GM21717 (cell line): ENCODE results near the gene ZDHHC11B.

Experiments used
- ATAC-seq: cut with Tn5 transposase; IDR thresholded peaks from one replicate; pipeline ENCODE4 v1.9.1; 2021; ENCODE audit warnings: mild to moderate bottlenecking, moderate library complexity; ENCODE audit not compliant: unreplicated experiment

The ZDHHC11B gene

GRCh38 chr5:675871-676698 lies 108.4 kb downstream of the ZDHHC11B start:
- ATAC-seq, result no peak

DNA sequence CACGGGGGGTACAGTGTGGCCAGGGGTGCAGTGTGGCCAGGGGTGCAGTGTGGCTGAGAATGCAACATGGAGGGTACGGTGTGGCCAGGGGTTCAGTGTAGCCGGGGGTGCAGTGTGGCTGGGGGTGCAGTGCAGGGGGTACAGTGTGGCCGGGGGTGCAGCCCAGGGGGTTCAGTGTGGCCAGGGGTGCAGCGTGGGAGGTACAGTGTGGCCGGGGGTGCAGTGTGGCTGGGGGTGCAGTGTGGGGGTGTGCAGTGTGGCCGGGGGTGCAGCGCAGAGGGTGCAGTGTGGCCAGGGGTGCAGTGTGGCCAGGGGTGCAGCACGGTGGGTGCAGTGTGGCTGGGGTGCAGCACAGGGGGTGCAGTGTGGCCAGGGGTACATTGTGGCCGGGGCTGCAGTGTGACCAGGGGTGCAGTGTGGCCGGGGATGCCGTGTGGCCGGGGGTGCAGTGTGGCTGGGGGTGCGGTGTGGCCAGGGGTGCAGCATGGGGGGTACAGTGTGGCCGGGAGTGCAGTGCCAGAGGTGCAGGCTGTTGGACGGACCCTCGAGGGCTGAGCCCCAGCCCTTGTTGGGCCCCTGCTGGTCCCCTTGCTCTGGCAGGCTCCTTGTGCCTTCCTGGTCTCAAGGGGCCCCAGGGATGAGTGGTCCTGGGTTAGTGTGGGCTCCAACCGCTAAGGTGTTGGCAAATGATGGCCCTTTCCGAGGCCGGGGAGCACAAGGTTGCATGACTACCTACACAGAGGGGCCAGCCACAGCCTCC lies 109.2 kb downstream of the ZDHHC11B start:
- ATAC-seq, result no peak

GRCh38 chr5:674630-675011 lies 109.9 kb downstream of the ZDHHC11B start:
- ATAC-seq, result no peak

DNA sequence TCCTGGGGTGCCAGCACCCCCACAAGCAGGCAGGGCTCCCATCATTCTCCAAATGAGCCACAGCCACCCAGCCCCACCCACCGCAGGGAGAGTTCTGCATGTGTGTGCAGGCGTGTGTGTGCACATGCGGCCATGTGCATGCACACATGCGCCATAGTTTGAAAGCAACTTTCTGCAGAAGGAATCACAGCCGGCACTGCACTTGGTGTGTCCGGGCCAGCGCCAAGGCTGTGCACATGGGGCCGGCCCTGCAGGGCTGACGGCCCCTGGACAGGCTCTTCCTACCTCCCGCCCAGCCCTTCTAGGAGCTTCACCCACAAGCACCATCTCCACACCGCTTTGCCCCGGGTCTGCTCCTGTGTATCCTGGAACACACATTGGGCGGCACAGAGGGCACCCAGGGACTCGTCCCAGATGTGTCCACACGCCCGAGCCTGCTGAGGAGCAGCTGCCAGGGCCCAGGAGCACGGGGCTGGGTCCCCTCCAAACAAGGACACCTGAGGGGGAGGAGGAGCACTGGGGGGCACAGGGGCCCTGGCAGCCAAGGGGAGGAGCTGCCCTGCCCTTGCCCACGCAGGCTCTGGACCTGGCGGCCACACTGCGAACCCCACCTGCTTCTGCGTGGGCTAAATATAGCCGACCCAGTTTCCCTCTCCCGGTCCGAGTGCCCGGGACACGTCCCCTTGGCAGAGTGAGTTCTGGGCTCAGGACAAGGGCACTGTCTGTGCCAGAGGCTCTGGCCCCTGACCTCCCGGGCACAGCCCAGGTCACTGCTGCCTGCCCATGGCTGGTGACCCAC lies 110.5 kb downstream of the ZDHHC11B start:
- ATAC-seq, result no peak

- no peak for ATAC-seq
Measured at GRCh38 chr5:673161-673830, 111.2 kb downstream of the ZDHHC11B start.

DNA sequence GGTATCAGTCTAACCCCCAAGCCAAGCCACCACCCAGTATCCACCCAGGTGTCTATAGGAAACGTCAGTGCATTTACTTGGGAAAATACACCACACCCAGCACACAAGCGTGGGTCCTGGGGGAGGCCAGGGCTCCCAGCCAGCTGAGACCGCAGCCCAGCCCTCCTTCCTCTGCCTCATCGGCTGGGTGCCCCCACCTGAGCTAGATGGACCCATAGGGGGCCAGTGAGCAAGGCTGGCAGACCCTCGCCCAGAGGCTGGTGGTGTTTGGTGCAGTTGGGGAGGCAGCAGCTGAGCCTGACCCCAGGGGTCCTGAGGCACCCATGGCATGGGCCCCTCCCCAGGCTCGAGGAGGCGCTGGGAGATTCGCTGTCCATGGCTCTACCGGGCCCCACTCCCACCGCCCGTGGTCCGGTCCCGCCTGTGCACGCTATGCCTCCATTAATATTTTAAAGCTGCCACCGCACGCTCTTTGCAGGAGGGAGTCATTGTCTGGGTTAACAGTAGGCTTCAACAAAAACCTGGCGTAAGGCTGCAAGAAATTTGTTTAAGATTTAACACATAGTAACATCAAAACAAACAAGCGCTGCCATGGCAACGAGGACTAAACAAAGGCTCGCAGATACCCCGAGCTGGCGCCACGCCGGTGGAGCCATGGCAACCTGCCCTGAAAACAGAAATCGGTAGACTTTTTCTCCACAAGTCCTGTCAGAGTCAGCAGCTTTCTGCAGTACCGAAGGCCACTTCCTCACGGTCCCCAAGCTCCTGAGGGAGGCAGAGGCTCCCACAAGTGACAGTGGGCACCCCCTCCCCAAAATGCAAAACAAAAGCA lies 112.0 kb downstream of the ZDHHC11B start:
- no peak for ATAC-seq

GRCh38 chr5:671459-672328 lies 112.8 kb downstream of the ZDHHC11B start:
- ATAC-seq, result peak; percentile 51

DNA sequence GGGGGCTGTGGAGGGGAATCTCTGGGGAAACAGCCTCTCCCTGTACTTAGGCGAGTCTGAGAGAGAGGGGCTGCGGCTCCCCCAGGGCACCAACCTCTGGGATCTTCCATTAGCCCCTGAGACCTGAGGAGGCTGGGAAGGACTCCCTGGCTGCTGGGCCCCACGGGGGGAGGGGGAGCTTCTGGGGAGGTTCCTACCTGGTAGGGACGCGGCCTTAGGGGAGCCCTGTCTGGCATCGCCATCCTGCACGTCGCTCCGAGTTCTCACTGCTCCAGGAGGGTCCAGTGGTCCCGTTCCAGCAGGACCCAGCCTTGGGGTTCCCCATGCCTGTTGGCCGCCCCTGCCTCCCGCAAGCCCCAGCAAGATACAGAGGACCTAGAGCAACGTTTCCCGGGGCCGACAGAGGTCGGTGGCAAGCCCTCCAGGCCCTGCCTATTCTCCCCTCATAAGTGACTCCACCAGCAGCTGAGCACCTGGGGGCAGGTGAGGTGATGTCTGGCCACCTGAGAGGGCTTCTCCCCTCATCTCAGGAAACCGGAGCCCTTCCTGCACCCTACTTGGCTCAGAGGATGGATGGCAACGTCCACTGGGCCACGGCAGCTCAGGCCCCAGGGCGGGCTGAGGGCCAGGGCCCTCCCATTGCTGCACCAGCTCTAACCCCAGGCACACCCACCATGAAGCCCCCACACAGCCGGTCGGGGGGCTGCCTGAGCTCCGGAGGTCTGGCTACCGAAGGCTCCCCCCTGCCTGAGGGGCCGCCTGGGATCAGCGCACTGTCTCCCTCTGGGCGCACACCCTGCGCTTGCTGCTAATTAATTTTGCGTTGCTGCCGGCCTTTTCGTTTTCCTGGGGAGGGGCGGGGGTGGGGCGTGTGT lies 113.9 kb downstream of the ZDHHC11B start:
- no peak for ATAC-seq

- no peak for ATAC-seq
Measured at GRCh38 chr5:669842-670395, 114.6 kb downstream of the ZDHHC11B start.

- ATAC-seq, result no peak
Measured at GRCh38 chr5:669111-669841, 115.3 kb downstream of the ZDHHC11B start.

DNA sequence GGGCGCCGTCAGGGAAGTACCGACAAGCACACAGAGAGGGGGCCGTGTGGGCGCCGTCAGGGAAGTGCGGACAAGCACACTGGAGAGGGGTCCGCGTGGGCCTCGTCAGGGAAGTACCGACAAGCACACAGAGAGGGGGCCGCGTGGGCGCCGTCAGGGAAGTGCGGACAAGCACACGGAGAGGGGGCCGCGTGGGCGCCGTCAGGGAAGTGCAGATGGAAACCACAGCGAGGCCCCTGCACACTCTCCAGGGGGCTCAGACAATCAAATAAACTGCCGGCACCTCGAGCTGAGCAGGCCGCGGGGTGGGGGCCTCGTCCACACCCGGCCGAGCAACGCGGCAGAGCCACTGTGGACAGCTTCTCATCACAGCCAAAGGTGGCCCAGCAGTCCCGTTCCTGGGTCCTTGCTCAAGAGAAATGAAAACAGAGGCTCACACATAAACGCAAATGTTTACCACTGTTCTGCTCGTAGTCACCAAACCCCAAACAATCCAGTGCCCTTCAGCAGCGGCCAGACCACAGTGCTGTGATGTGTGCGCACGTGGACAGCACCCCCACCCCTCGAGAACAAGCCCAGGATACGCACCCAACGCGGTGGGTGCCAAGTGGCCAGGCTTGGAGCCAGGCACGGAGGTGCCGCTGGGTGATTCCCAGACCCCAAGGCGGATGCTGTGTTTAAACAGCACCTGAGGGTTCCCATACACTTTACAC lies 116.1 kb downstream of the ZDHHC11B start:
- ATAC-seq, result no peak

DNA sequence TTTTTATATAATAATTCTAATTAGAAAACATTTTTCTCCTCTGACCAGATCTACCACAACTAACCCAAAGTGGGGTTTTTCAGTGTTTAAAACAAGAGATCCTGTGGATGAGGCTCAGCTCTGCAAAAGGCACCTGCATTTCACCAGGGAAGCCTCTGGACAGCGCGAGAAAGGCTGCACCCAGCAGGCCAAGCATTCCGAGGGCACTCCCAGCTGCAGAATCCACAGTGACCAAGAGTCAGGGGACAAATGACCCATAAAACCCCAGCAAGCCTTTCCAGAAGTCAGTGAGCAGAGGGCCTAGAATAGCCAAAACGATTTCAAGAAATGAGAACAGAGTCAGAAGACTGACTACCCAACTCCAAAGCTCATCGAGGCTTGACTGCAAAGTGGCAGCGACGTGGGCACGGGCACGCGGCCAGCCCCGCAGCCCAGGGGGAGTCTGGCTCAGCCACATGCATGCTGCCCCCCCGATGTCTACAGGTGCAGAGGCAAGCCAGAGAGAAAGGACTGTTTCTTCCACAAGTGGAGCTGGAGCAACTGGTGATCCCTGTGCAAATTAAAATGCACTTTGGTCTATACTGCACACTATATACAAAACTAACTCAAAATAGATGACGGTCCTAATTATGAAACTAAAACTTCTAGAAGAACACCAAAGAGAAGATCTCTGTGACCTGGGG lies 117.6 kb downstream of the ZDHHC11B start:
- no peak for ATAC-seq

- ATAC-seq, result no peak
Measured at GRCh38 chr5:665956-666711, 118.4 kb downstream of the ZDHHC11B start.

GRCh38 chr5:665541-665955 lies 119.0 kb downstream of the ZDHHC11B start:
- ATAC-seq, result no peak

- no peak for ATAC-seq
Measured at GRCh38 chr5:664994-665360, 119.6 kb downstream of the ZDHHC11B start.
